HPDE6-E6E7 (cell line): ENCODE results near the gene CTAG1B.
"Not testable (repeated sequence)": the region's sequence is repeated elsewhere in the genome, so short reads cannot be mapped to it uniquely, and the experiment has no call there.

Experiments
- DNase-seq: peaks from one replicate; pipeline ENCODE4 v3.0.0; 2011; ENCODE audit warnings: missing footprints; ENCODE audit errors: extremely low spot score

Gene CTAG1B

DNA sequence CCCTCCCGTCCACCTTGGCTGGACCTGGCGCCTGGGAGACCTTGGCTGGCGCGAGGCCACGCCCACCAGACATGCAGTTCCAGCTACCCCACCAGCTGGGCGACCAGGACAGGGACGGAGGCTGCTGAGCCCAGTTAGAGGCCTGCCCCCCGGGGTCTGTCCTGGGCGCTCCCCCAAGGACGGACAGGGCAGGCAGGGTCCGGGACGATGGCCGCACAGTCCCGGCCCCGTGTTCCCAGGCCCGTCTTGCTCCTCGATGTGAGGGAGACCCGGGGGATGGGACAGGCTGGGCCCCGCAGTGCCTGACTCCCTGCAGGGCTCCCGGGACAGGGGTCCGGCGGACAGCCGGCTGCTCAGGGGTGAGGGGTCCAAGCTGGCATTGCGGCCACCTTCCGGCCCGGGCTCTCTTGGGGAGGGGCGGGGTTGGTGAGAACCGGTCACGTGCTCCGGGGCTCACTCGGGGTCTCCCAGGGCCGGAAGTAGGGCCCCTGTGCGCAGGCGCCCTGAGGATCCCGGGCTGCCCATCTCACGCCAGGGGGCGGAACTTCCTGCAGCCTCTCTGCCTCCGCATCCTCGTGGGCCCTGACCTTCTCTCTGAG is 34.4 kb downstream of the CTAG1B start, which contains the start of gene CTAG1A:
Gene CTAG1A (plus strand): TSS at position 549 of the 599 bp plus-strand sequence. CDS start 74 bp downstream, outside the sequence.
- DNase-seq, result not testable (repeated sequence)

DNA sequence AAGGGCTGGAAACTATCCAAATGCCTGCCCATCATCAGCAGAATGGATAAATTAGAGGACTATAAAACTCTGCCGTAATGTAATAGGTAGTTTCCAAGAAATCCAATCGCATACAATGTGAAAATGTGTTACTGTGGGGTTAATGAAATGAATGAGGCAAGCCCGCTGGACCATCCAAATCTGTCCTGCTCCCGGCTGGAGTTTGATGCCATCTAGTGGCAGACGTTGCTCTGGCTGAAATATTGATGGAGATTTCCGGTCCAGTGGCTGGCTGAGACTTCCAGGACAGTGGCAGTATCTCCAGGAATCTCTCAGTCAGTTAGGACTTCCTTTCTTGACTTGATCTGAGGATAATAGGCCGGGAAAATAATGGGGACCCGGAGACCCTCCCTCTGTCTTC is 36.1 kb downstream of the CTAG1B start:
- DNase-seq, result not testable (repeated sequence)

DNA sequence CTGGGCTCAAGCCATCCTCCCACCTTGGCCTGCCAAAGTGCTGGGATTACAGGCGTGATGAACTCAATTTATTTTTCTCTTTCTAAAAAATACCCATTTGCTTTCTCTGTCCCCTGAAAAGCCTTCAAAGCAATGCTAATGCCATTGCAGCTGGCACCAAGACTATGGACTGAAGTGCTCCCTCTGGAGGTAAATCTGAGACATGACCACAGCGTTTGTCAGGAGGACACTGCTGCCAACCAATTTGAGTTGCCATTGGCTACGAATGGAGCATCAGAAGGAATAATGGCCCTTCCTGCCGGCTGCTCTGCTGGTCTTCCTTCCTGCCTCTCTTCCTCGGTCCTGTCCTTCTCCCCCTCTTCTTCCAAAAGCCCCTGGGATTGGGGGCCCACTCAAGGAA is 44.0 kb downstream of the CTAG1B start:
- not testable (repeated sequence) for DNase-seq

DNA sequence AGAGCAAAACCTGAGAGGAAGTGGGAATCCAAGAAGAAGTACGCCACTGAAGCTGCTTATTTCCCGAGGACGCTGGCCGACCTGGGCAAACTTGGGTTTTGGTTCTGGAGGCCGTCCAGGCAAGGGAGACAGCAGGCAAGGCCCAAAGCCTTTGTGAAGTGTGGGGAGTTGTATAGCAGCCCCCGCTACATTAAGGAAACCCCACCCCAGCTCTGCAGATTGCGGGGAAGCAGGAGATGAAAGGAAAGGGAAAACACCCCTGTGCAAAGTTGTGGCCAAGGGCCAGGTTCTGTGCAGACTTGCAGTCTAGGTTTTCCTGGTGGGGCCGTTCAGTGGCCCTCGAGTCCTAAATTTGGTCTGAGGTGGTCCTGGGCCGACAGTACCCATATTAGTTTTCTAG is 46.0 kb downstream of the CTAG1B start:
- DNase-seq, result not testable (repeated sequence)

DNA sequence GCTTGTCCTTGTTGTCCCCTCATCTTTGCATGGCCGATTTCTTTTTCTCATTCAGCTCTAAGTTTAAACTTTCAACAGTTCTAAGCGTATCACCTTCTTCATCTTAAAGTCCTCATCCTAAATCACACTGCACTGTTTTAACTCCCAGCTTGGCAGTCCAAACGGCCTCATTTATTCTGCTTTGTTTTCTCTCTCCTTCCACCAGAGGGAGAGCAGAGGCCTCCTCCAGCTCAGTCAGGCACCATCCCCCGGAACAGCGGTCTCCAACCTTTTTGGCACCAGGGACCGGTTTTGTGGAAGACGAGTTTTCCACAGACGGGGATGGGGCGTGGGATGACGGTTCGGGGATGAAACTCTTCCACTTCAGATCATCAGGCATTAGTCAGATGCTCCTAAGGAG is 48.7 kb downstream of the CTAG1B start:
- not testable (repeated sequence) for DNase-seq
